Skeletal muscle tissue (tissue), 4 donors: ENCODE data around the gene BMPR1B. TPM values are rescaled to one million over a fixed set of nuclear protein-coding genes. Genes with fewer than 3 reads are reported as not detected.

Source experiments
- H3K27ac ChIP-seq: one replicate; pipeline ENCODE4 v1.7.0; 2013; ENCODE audit warnings: mild to moderate bottlenecking, low read depth, low read length, inconsistent platforms
- H3K27me3 ChIP-seq, 3 donors: one replicate each; pipeline ENCODE4 v1.7.0; 2013; ENCODE audit warnings: low read length in 3 of 3; ENCODE audit not compliant: control insufficient read depth in 3 of 3, insufficient read depth in 3 of 3
- H3K36me3 ChIP-seq, 3 donors: one replicate each; pipeline ENCODE4 v1.7.0; 2013; ENCODE audit warnings: low read length in 3 of 3; ENCODE audit not compliant: control insufficient read depth in 3 of 3, insufficient read depth in 3 of 3
- H3K4me1 ChIP-seq, 3 donors: one replicate each; pipeline ENCODE4 v1.7.0; 2013; ENCODE audit warnings: low read length in 3 of 3, mild to moderate bottlenecking in 3 of 3; ENCODE audit not compliant: control insufficient read depth in 3 of 3, insufficient read depth in 3 of 3
- H3K4me3 ChIP-seq, 3 donors: one replicate each; pipeline ENCODE4 v1.7.0; 2013; ENCODE audit warnings: low read length in 3 of 3
- H3K9ac ChIP-seq, 3 donors: one replicate each; pipeline ENCODE4 v1.7.0; 2013; ENCODE audit warnings: low read length in 3 of 3, mild to moderate bottlenecking in 3 of 3, moderate library complexity in 2 of 3, low read depth in 1 of 3
- H3K9me3 ChIP-seq, 3 donors: one replicate each; pipeline ENCODE4 v1.7.0; 2013; ENCODE audit warnings: low read length in 3 of 3; ENCODE audit not compliant: control insufficient read depth in 3 of 3
- total RNA-seq: library from RNA; depleted of rRNA; stranded (reverse); fragments of >200 nt; gene quantifications from one replicate; pipeline ENCODE4 v1.2.3, GENCODE V29; 2014
- donor health status: Osteomylitis.

BMPR1B gene
- total RNA-seq, 1 donor from 2014 or later = 22.4 TPM

DNA sequence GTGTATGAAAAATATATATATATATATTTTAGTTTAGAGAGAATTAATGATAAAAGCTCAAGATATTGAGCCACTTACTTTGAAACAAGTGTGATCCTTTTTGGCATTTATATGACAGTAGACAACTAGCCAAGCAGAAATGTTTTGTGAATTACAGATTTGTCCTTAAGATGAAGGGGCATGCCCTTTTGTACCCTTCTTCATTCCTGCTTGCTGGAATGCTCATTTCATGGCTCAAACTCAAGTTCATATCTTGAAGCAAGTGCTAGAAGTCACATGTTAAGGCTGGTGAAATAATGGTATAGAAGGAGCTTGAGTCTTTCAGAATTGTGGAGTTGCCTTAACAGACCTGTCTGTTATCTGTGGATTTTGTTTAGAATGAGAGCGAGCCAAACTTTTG lies 203.0 kb downstream of the BMPR1B start:
- Histone ChIP-seq H3K9ac (no peak overlapping the region), H3K4me1 (no peaks in the 10 kb centered on the region), H3K27ac (no peak overlapping the region), H3K36me3 (no peaks in the 10 kb centered on the region), H3K27me3 (no peaks in the 10 kb centered on the region), H3K9me3 (no peaks in the 10 kb centered on the region), H3K4me3 (no peak overlapping the region)

DNA sequence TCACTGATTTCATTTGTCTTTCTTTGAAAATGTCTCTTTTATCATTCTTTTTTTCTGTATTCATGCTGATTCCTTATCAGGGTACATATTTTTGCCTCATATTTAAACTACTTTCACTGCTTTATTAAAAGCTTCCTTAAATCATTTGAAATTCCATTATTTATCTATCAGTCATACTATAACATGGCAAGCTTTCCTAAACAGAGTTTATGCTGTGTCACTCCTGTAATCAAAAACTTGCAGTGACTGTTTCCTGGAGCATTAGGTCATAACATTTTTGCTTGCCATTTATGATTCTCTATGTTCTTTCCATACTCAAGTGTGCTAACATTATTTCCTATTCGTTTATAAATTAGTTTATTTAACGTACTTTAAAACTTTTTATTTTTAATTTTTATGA lies 203.7 kb downstream of the BMPR1B start:
- H3K9me3 ChIP-seq = no peaks in the 10 kb centered on the region
- no peak overlapping the region for H3K27ac ChIP-seq
- no peaks in the 10 kb centered on the region for H3K36me3 ChIP-seq
- no peaks in the 10 kb centered on the region for H3K4me1 ChIP-seq
- H3K27me3 ChIP-seq = no peaks in the 10 kb centered on the region
- H3K9ac ChIP-seq = no peak overlapping the region
- no peak overlapping the region for H3K4me3 ChIP-seq

DNA sequence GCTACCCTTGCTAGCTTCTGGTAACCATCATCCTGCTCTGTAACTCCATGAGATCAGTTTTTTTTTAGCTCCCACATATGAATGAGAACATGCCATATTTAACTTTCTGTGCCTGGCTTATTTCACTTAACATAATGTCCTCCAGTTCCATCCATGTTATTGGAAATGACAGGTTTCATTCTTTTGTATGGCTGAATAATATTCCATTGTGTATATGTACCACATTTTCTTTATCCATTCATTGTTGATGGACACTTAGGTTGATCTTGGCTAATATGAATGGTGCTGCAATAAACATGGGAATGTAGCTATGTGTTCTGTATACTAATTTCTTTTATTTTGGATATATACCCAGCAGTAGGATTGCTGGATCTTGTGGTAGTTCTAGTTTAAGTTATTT lies 204.7 kb downstream of the BMPR1B start:
- Histone ChIP-seq H3K27ac (no peak overlapping the region), H3K9ac (no peak overlapping the region), H3K4me3 (no peak overlapping the region), H3K4me1 (no peaks in the 10 kb centered on the region), H3K36me3 (no peaks in the 10 kb centered on the region), H3K27me3 (no peaks in the 10 kb centered on the region), H3K9me3 (no peaks in the 10 kb centered on the region)

DNA sequence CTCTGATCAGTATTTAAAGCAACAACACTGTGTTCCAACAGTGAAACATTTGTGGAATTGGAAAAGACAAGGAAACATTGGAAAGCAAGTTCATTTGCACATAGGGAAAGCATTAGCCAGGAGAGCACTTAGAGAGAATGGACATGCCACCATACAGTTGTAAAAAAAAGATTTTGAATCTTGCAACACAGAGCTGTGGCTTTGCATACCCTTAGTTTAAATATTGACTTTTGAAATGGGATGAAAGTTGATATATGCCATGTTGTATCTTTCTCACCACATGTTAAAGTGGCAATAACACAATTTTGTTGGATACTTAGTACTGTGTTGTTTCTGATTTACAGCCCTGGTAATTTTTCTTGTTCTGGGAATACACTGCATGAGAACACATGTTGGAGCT lies 208.1 kb downstream of the BMPR1B start:
- Histone ChIP-seq H3K4me3 (no peak overlapping the region), H3K4me1 (no peaks in the 10 kb centered on the region), H3K9ac (no peak overlapping the region), H3K27me3 (no peaks in the 10 kb centered on the region), H3K36me3 (no peaks in the 10 kb centered on the region), H3K27ac (no peak overlapping the region), H3K9me3 (no peaks in the 10 kb centered on the region)

DNA sequence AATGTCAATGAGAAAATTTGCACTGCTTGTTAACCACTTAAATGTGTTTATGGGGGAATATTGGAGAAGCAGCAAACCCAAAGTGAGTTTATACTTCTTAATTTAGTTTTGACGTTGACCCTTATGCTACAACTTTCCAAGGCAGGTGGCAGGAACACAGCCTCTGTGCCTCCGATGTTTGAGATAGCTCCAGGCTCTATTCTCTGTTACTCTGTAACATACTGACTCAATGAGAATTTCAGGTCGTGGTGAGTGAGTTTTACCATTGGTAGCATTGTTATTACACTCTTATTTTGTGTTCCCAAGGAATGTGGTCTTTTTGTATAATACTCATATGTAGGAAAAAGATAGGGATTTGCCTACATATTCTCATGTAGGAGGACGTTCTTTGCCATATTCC lies 210.7 kb downstream of the BMPR1B start:
- Histone ChIP-seq H3K4me3 (no peak overlapping the region), H3K27ac (no peak overlapping the region), H3K27me3 (no peaks in the 10 kb centered on the region), H3K9me3 (no peaks in the 10 kb centered on the region), H3K4me1 (no peaks in the 10 kb centered on the region), H3K9ac (no peak overlapping the region), H3K36me3 (no peaks in the 10 kb centered on the region)

DNA sequence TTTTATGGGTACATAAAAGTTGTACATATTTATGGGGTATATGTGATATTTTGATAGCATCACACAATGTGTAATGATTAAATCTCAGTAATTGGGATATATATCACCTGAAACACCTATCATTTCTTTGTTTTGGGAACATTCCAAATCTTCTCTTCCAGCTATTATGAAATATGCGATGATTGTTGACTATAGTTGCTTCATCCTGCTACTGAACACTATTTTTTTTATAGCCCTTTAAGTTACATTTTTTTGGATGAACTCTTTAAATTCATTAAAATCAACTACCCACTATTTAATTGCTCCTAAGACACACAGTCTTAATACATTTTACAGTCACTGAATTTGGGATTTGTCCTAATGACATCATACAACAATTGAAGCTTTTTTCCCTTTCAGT lies 212.9 kb downstream of the BMPR1B start:
- H3K4me1 ChIP-seq = no peaks in the 10 kb centered on the region
- no peaks in the 10 kb centered on the region for H3K27me3 ChIP-seq
- no peak overlapping the region for H3K27ac ChIP-seq
- no peaks in the 10 kb centered on the region for H3K36me3 ChIP-seq
- no peak overlapping the region for H3K4me3 ChIP-seq
- H3K9ac ChIP-seq = no peak overlapping the region
- H3K9me3 ChIP-seq = no peaks in the 10 kb centered on the region

DNA sequence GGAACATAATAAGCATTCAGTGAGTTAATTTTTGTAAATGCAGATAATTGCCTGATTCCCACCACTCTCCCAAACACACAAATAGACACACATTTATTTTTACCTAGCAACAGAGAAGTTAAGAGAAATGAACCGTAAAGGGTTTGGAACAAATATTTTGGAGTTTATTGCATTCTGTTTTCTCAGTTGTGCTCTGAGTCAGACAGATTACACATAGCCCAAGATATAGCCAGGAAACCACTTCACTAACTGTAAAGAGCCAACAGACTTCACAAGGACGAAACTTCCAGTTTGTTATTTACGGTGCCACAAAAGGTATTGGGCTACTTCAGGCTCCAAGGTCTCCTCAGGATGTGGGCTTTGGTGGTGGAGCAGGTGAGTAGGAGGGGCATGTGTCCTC lies 217.0 kb downstream of the BMPR1B start:
- no peaks in the 10 kb centered on the region for H3K36me3 ChIP-seq
- no peak overlapping the region for H3K9ac ChIP-seq
- H3K4me3 ChIP-seq = no peak overlapping the region
- no peaks in the 10 kb centered on the region for H3K4me1 ChIP-seq
- no peaks in the 10 kb centered on the region for H3K9me3 ChIP-seq
- H3K27me3 ChIP-seq = no peaks in the 10 kb centered on the region
- no peak overlapping the region for H3K27ac ChIP-seq

DNA sequence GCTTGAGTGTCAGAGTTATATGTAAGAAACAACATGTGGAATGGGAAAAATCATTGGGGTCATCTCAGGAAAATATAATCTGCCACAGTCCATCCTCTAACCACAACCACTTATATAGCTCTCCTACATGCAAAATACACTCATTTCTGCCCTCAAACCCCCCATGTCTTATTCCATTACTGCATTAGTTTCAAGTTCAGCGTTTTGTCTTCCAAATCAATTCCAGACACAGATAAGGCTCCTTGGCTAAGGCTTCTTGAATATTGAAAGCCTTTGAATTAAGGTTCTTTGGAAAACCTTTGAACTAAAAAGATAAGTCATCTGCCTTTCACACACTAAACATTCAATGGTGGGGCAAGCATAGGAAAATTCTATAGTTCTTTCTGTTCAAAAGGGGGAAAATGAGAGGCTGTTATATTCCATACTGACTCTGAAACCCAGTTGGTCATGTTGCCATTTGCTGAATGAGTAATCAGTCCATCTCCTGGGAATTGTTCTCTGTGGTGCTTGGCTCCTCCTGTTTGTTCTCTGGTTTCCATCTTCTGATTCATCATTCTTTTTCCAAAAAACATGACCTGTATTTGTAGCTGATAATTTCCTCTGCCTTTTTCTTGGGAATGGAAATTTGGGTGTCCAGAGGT lies 218.7 kb downstream of the BMPR1B start:
- no peak overlapping the region for H3K9ac ChIP-seq
- H3K36me3 ChIP-seq = no peaks in the 10 kb centered on the region
- no peaks in the 10 kb centered on the region for H3K27me3 ChIP-seq
- no peak overlapping the region for H3K27ac ChIP-seq
- H3K4me1 ChIP-seq = no peaks in the 10 kb centered on the region
- no peak overlapping the region for H3K4me3 ChIP-seq
- no peaks in the 10 kb centered on the region for H3K9me3 ChIP-seq

DNA sequence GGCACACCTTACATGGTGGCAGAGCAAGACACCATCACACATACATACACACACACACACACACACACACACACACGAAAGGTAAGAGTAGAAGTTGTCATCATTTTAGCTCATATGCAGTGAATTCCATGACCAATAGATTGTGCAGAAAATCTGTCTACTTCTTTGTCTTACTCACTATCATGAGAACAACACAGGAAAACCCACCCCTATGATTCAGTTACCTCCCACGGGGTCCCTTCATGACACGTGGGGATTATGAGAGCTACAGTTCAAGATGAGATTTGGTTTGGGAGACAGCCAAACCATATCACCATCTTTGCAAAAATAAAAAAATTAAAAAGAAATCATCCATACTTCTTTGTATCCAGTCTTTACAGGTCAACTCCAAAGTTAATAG lies 221.1 kb downstream of the BMPR1B start:
- no peaks in the 10 kb centered on the region for H3K4me1 ChIP-seq
- no peak overlapping the region for H3K27ac ChIP-seq
- H3K4me3 ChIP-seq = no peak overlapping the region
- no peaks in the 10 kb centered on the region for H3K36me3 ChIP-seq
- no peak overlapping the region for H3K9ac ChIP-seq
- no peaks in the 10 kb centered on the region for H3K9me3 ChIP-seq
- H3K27me3 ChIP-seq = no peaks in the 10 kb centered on the region

DNA sequence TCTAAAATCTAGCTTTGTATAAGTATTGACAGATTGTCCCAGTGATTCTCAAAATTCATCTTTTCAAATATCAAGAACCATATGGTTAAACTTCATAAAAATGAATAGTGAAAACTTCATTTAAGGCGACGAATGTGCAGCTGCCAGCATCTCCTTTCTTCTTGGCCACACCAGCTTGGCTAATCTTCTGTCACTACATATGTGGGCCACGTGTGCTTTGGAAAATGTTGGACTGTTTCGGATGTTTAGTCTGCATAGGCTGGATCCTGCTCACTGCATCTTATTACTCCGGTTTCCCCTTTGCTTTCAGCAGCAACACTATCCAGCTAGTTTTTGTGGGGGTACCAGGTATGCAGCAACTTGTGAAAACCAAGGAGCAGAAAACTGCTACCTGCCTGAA lies 221.9 kb downstream of the BMPR1B start:
- Histone ChIP-seq H3K27ac (no peak overlapping the region), H3K4me1 (no peaks in the 10 kb centered on the region), H3K9me3 (no peaks in the 10 kb centered on the region), H3K4me3 (no peak overlapping the region), H3K9ac (no peak overlapping the region), H3K36me3 (no peaks in the 10 kb centered on the region), H3K27me3 (no peaks in the 10 kb centered on the region)
